Kidney tubule cell (primary cell): ENCODE data around the gene COLQ.
"Not testable (repeated sequence)": the region's sequence is repeated elsewhere in the genome, so short reads cannot be mapped to it uniquely, and the experiment has no call there.

Experiments used
- DNase-seq: peaks from one replicate; pipeline ENCODE4 v3.0.0-alpha.2; 2018; ENCODE audit warnings: low spot score

The COLQ gene

GRCh38 chr3:15521573-15521965 is at the start of gene COLQ:
TSS of gene COLQ (minus strand) at chr3:15521706. CDS start at chr3:15521625, 81 bp downstream.
- DNase-seq: no peak

DNA sequence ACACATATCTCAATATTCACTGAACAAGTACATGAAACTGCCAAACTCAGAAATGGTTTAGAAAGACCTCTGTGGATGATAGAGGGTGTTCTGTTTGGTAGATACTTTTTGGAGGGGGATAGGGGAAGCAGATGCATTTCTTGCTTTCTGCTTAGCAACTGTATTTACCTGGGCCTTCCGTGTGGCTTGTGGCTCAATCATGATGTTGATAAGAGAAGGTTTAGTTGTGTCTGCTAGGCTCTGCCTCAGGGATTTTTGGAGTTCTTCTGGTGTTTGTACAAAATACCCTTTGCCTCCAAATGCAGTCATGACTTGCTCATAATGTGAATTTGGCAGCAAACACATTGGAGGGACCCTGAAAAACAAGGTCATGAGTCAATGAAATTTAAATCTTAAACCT is 41.7 kb upstream of the COLQ start:
- no peak for DNase-seq

DNA sequence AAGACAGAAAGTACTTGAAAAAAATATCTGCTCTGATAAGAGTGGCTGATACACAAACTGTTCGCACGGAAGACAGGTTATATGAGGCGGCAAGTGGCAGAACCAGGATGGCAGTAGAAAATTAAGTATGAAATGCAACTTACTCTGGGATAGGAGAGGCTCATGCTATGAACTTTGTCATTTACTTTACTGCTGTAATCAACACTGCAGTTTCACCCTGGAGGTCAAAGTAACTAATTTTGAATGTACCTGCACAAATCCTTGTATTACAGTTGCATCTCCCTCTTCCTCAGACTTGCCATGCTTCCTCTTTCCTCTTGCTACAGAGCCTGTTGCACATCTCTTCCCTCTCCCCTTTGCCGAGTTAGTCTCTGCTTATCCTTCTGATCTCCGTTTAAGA is 41.1 kb upstream of the COLQ start:
- no peak for DNase-seq

DNA sequence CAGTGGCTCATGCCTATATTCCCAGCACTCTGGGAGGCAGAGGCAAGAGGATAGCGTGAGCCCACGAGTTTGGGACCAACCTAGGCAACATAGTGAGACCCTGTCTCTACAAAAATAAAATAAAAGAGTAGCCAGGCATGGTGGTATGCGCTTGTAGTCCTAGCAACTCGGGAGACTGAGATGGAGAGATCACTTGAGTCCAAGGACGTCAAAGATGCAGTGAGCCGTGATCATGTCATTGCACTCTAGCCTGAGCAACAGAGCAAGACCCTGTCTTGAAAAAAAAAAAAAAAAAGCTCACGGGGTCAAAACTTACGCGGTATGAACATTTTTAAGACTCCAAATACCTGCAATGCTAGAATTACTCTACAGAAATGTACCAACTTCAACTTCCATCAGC is 37.1 kb upstream of the COLQ start:
- DNase-seq: no peak

DNA sequence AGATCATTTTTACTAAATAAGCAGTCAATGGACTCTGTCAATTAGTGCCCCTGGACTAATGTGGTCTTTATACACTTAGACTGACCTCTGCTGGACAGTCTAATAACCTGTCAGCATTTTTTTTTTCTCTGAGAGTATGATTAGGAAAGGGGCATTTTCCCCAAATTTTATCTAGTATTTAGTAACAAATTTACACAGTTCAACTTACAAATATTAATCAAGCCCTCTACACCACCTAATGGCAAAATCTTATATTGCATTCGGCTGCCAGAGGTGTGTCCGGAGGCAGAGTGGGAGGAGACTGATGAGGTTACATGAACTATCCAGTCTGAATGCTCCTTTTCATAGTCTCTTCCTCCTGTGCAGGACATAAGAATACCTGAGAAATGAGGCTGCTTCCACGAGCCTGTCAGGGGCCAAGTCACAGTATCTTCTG is 36.0 kb upstream of the COLQ start:
- DNase-seq: peak; percentile 87

DNA sequence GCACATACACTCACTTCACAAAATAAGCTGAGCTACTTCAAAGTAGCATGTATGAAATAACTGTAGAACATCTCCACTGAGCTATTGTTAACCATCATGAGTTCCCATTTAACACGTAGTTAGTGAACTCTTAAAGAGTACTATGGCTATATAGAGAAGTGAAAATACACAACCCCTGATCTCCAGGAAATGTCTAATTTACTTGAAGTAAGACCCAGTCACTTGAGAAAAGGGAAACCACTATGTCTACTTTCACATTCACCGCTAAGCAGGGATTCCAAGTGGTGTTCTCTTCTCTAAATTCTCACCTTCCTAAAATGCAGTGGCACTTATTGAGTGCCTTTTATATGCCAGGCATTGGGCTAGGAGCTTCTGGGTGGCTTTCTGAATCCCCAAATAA is 35.0 kb upstream of the COLQ start:
- DNase-seq: no peak

DNA sequence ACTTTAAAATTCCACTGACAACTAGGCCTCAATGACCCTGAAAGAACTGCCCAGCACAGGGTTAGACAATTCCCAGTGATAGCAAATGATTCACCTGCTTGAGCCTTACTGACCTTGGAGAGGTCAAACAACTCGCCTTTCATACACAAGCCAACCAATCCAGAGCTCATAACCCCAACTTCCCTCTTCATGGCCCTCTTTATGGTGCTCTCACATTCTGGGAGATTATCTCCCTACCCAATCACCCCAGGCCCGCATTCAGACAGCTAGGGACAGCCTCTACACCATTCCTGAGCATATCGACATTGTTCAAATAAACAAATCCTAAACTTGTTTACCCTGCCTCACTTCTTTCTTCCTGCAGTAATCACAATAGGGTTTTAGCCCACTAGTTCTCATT is 32.2 kb upstream of the COLQ start:
- no peak for DNase-seq

GRCh38 chr3:15551902-15552301 is 30.4 kb upstream of the COLQ start:
- DNase-seq: no peak

GRCh38 chr3:15549846-15550245 is 28.3 kb upstream of the COLQ start:
- DNase-seq: no peak

DNA sequence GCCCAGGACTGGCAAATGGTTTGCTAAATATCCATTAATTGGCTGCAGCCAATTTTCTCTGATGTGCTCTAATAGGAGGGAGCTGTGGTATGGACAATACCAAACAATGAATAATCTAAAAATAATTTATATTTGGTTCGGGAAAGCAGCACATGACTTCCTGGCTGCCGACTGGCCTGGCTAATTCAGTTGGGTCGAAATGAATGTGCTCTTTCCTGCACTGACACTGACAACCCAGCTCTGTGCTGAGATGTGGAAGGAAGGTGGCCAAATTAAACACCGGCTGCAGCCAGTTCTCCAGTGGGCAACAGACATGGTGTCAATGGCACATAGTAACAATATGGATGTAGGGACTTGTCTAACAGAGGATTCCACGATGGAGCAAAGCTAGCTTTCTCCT is 21.1 kb upstream of the COLQ start:
- no peak for DNase-seq

DNA sequence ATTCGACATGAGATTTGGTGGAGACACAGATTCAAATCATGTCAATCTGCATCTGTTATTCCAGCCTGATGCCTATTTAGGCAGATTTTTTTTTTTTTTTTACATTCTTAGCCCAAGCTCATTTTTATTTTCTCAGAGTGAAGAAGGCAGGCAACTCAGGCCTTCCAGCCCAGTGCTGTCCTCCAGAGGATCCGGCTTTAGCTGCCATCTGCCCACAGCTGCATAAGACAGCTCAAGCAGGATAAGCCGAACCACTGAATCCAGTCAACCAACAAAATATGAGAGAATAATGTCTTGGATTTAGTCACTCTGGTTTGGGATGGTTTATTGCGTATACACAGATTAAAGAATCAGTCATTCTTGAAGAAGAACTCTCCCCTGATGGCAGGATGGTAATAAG is 19.9 kb upstream of the COLQ start:
- DNase-seq: no peak

DNA sequence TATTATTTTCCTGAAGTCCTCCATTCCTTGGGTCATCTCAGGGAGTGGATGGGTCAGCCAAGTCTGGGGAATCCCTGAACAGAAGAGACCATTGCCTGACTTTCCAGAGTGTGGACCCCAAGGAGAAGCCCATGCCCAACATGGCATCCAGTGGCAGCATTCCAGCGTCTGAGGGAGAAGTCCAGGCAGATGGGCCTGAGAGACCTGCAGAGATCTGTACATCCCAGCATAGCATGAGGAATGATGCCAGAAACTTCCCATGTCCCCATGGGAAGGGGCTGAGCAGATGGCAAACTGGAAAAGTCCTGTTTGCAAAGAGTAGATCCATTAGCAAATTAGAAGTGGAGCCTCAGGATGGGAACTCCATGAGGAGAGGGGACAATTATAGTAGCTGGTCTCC is 17.6 kb upstream of the COLQ start:
- no peak for DNase-seq

DNA sequence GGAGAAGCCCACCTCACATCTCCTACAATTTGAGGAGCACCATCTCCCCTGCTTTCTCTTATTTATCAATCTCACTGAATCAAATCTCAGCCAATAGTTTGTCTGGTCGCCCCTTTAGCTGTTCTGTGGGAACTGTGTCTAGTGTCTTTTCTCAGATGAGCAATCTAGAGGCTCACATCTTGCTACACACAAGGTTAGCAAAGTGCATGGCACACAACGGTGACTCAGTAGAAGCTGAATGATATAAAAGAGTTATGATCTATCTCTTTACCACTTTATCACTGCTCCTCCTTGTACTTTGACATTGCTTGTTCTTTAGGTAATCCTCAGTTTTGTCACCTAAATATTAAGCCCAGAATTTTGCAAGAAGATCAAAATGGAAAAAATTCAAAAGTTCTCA is 16.8 kb upstream of the COLQ start:
- DNase-seq: no peak

- no peak for DNase-seq
These were observed 15.3 kb upstream of the COLQ start for GRCh38 chr3:15536856-15537255.

DNA sequence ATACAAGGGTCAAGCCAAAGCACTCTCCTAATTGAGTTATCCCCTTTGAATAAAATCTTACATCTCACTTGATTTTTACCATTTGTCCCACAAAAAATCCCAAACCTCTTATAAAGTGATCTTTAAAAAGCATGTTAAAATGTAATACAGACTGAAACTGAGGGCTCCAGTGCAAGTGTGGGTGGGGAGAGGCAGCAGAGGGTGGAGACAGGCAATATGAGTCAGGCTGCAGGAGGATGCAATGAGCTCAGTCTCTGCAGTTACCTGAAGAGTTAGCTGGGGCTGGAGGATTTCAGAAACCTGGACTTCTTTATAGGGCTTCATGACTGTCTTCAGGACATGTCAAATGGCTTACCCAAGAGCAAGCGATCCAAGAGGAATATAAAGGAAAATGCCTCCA is 14.2 kb upstream of the COLQ start:
- DNase-seq: peak; percentile 44

GRCh38 chr3:15532614-15533013 is 11.1 kb upstream of the COLQ start:
- not testable (repeated sequence) for DNase-seq

DNA sequence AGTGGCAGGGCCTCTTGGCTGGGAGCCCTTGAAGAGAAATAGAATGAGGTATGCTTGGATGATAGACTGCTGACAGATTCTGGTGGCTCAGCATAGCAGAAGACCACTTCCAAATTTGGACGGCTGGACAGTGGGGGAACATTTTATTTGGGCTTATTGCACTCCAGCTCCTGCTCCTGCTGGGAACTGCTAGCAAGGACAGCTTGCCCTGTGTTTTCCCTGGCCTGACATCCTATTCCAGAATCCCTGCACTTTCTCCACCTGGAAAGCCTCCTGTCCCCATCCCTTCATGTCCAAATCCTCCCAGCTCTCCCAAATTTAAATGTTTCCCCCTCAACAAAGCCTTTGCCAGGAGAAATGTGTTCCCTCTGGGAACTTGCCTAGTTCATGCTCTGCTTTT is 9.8 kb upstream of the COLQ start:
- no peak for DNase-seq

DNA sequence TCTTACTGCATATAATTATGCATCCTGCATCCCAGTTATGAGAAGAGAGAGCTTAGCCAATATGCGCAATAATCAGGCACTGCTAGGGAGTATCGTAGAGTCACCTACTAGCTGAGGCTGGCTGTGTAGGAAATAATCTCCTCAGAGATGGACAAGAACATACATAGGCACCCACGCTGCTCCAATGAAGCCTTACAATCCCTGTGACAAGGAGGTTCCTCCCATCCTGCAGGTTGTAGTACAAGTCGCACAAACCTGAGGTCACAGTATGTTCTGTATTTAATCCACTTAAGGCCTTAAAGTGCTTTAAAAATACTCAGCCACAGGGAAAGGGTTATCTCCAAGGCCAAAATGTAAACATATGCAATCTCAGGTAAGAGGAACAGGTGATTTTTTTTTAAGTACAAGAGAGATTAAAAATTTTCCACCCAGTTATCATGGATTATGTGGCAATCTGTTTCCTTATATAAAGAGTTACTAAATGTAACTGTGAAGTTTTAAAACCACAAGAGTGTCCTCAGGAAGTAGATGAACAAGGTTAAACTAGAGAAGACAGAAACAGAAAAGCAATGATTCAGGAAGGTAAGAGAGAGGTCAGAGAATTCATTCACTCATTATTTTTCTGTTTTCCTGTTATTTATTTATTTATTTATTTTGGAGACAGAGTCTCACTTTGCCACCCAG is 7.5 kb upstream of the COLQ start:
- no peak for DNase-seq

GRCh38 chr3:15527031-15527459 is 5.5 kb upstream of the COLQ start:
- no peak for DNase-seq

GRCh38 chr3:15525790-15526189 is 4.3 kb upstream of the COLQ start:
- no peak for DNase-seq

DNA sequence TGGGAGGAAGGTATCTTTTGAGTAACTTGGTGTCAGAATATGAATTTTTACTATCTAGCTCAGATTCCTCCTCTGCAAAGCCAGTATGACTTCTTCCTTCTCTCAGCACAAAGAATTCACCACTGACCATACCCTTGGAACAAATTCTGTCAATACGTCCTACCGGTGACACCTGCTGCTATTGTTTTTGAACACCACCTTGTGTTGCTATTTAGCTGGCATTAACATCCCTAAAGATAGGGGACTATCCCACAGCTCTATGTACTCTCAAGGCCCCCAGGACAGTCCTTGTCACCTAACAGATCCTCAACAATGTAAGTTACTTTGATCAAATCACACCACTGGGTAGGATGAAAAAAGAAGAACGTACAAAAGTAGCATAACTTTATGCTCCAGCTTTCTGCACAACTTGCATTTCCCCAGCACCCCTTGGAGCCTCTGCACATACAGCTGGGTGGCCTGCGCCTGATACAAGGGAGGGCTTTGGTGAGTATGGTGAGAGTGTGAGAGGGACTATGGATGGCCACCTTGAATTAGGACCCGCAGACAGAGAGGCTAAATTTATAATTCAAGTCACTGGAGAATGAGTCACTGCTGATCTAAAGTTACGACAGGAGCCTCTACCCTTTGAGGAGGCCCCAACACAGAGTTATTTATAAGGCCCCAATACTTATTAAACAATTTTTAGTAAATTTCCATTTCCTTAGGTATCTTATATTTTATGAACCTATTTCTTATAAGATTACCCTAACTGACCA is 2.3 kb upstream of the COLQ start:
- no peak for DNase-seq

GRCh38 chr3:15522016-15522415 is 510 bp upstream of the COLQ start:
- DNase-seq: no peak

DNA sequence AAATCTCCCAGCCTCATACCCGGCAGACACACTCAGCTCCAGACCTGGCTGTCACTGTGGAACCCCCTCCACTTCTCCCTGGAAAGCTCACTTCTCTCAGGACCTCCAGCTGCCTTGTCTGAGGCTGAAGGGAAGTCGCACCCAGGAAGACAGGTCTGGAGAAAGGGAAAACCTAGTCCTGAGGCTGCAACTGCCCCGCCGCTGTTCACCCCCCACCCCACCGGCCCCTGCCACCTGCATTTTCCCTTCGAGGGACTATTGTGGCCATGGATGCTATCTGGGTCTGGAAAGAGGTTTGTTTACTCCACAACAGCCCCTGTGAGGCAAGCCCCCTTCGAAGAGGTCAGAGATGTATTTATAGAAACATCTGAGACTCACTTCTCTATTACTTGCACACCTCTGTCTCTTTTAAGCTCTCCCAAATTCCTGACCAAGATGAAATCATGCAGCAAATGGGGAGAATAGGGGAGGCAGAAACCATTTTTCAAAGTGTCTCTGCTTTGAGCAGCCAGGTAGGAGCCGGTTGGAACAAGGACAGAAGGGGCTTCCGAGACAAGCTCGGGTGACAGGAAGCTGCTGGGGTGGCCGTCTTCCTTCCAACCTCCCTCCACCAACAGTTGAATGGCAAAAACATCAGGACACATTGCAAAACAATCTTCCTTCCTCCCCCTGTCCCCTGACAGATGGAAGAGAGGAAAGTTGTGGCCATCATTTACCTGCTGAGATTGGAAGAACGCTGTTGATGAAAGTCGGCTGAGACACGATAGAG is 518 bp downstream of the COLQ start:
- no peak for DNase-seq
